Measurements from ENCODE around the gene TEX2.

Gene TEX2

DNA sequence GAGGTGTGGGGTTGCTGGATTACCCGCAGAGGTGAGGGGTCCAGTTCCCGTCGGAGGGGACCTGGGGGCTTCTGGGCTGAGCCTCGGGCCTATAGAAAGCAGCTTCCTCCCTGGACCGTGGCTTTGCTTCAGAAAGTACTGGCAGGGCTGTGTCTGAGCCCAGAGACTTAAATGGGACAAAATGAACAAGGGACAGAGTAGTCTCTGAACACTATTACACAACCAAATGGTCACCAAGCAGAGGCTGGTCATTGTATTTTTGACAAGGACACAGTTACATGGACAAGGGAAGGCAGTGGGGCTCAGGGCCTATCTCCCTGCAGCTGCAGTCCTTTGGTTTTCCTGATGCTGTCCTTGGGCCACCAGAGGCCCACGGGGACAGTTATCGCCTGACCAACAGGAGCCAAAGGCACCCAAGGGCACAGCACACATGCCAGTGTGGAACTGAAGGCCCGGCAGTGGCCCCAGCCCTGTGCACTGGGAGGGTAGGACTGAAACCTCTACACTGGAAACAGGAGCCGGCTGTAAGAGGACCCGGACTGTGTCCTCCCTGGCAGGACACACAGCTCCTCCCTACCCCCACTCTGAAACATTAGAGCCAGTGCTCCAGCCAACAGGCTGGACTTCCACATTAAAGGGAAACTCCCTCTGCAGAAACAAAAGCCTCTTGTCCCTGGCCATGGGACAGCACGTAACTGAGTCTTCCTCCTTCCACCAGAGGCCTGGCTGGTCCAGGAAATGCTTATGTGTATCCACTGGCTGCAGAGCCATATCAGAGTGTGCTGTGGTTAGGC is 107.1 kb downstream of the TEX2 start:
- TF ChIP-seq, protein P1, sequence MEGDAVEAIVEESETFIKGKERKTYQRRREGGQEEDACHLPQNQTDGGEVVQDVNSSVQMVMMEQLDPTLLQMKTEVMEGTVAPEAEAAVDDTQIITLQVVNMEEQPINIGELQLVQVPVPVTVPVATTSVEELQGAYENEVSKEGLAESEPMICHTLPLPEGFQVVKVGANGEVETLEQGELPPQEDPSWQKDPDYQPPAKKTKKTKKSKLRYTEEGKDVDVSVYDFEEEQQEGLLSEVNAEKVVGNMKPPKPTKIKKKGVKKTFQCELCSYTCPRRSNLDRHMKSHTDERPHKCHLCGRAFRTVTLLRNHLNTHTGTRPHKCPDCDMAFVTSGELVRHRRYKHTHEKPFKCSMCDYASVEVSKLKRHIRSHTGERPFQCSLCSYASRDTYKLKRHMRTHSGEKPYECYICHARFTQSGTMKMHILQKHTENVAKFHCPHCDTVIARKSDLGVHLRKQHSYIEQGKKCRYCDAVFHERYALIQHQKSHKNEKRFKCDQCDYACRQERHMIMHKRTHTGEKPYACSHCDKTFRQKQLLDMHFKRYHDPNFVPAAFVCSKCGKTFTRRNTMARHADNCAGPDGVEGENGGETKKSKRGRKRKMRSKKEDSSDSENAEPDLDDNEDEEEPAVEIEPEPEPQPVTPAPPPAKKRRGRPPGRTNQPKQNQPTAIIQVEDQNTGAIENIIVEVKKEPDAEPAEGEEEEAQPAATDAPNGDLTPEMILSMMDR (IDR thresholded peaks at IDR 0.05): no peak
- peaks cover 40% of the 10 kb centered on the region for H3K4me1 ChIP-seq
- H3K9me3 ChIP-seq (ENCODE audit: control insufficient read depth, low read length): no peaks in the 10 kb centered on the region
- H3K27ac ChIP-seq: peak overlapping the region; percentile 70
- peak overlapping the region; percentile 41 for H2AFZ ChIP-seq
- no peak overlapping the region for H3K9ac ChIP-seq
- H3K4me3 ChIP-seq (ENCODE audit: low read depth, low read length): no peak overlapping the region
- no peaks in the 10 kb centered on the region for H3K27me3 ChIP-seq (ENCODE audit: control insufficient read depth, insufficient read depth, low read length)
- no peaks in the 10 kb centered on the region for H3K36me3 ChIP-seq (ENCODE audit: control insufficient read depth, insufficient read depth, low read length)
- H3K4me2 ChIP-seq (ENCODE audit: low read length): peak overlapping the region; percentile 2
- H3K79me2 ChIP-seq: peaks cover 2% of the 10 kb centered on the region

DNA sequence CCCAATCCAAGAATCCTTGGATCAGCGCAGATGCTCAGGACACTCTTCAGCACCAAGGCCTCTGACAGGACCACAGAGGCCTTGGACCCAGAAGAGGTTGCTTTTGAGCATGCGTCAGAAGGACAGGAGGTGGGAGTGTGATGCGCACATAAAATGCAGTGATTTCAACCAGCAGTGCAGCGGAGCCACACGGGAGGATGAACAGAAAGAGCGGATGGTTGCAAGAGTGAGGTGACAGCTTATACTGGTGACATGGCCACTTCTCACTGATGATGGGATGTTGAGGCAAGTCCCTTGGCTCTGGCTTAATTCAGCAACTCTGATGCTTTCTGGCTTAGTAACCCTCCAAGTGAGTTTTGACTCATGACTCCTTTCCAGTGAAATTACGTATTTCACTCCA is 107.9 kb downstream of the TEX2 start:
- Histone ChIP-seq H3K9me3 (ENCODE audit: control insufficient read depth, low read length) (no peaks in the 10 kb centered on the region), H3K27ac (no peak overlapping the region), H3K9ac (no peak overlapping the region), H3K79me2 (peaks cover 2% of the 10 kb centered on the region), H2AFZ (no peak overlapping the region), H3K36me3 (ENCODE audit: control insufficient read depth, insufficient read depth, low read length) (no peaks in the 10 kb centered on the region), H3K4me1 (peaks cover 40% of the 10 kb centered on the region), H3K4me3 (ENCODE audit: low read depth, low read length) (no peak overlapping the region), H3K27me3 (ENCODE audit: control insufficient read depth, insufficient read depth, low read length) (no peaks in the 10 kb centered on the region), H3K4me2 (ENCODE audit: low read length) (no peak overlapping the region)
- TF ChIP-seq, protein P1 (IDR thresholded peaks at IDR 0.05): no peak

DNA sequence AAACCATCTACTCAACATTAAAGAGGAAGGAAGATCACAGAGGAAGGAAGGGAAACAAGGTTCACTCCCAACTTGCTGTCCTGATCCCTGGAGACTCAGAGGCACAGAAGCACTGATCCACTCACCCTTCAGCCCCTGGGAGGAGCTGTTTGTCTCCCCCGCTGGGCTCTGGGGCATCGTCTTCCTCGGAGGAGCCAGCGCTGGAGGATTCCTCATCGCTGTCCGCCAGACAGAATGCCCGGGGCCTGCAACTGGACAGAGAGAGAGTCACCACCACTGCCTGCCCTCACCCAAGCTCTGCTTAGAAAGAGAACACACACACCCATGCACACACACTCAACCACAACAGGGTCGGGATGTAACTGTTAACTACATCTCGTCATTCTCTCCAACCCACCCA is 108.3 kb downstream of the TEX2 start:
- no peak overlapping the region for H2AFZ ChIP-seq
- peaks cover 2% of the 10 kb centered on the region for H3K79me2 ChIP-seq
- no peaks in the 10 kb centered on the region for H3K36me3 ChIP-seq (ENCODE audit: control insufficient read depth, insufficient read depth, low read length)
- H3K4me1 ChIP-seq: peaks cover 40% of the 10 kb centered on the region
- H3K9ac ChIP-seq: no peak overlapping the region
- no peak overlapping the region for H3K4me3 ChIP-seq (ENCODE audit: low read depth, low read length)
- no peaks in the 10 kb centered on the region for H3K27me3 ChIP-seq (ENCODE audit: control insufficient read depth, insufficient read depth, low read length)
- H3K9me3 ChIP-seq (ENCODE audit: control insufficient read depth, low read length): no peaks in the 10 kb centered on the region
- H3K4me2 ChIP-seq (ENCODE audit: low read length): no peak overlapping the region
- H3K27ac ChIP-seq: no peak overlapping the region
- TF ChIP-seq, protein P1 (IDR thresholded peaks at IDR 0.05): no peak

DNA sequence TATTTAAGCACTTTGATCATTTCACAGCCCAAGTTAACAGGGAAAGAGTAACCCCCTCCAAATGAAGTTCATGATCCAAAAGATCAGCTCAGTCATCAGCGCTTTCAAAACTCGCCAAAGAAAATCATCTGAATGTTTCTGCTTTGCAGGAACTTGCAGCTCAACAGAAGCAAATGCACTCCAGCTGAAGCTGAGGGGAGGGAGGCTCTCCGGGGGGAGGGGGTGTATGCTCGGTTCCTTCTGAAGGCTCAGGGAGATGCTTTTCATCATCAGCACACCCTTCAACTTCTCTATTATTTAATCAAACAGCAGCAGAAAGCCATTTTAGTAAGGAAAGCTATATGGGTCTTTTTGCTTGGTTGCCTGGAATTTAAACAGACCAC is 108.8 kb downstream of the TEX2 start:
- H3K4me1 ChIP-seq: peaks cover 37% of the 10 kb centered on the region
- H3K9ac ChIP-seq: no peak overlapping the region
- H3K79me2 ChIP-seq: peaks cover 2% of the 10 kb centered on the region
- H3K4me2 ChIP-seq (ENCODE audit: low read length): no peak overlapping the region
- no peak overlapping the region for H2AFZ ChIP-seq
- TF ChIP-seq, protein P1 (IDR thresholded peaks at IDR 0.05): no peak
- H3K4me3 ChIP-seq (ENCODE audit: low read depth, low read length): no peak overlapping the region
- H3K9me3 ChIP-seq (ENCODE audit: control insufficient read depth, low read length): no peaks in the 10 kb centered on the region
- no peak overlapping the region for H3K27ac ChIP-seq
- no peaks in the 10 kb centered on the region for H3K36me3 ChIP-seq (ENCODE audit: control insufficient read depth, insufficient read depth, low read length)
- H3K27me3 ChIP-seq (ENCODE audit: control insufficient read depth, insufficient read depth, low read length): no peaks in the 10 kb centered on the region
